Stimulated activated CD8-positive, alpha-beta memory T cell treated with anti-CD3 and anti-CD28 coated beads, Interleukin-4, amount 100 ng/mL, for 1 hour (primary cell): ENCODE measurements around the gene FTMT.
"Not testable (repeated sequence)": the region's sequence is repeated elsewhere in the genome, so short reads cannot be mapped to it uniquely, and the experiment has no call there.

Experiments used
- DNase-seq, 2 donors: peaks; one replicate each; pipeline ENCODE4 v3.0.0-alpha.2; 2020; ENCODE audit warnings: low read depth in 2 of 2, low spot score in 1 of 2

FTMT gene

DNA sequence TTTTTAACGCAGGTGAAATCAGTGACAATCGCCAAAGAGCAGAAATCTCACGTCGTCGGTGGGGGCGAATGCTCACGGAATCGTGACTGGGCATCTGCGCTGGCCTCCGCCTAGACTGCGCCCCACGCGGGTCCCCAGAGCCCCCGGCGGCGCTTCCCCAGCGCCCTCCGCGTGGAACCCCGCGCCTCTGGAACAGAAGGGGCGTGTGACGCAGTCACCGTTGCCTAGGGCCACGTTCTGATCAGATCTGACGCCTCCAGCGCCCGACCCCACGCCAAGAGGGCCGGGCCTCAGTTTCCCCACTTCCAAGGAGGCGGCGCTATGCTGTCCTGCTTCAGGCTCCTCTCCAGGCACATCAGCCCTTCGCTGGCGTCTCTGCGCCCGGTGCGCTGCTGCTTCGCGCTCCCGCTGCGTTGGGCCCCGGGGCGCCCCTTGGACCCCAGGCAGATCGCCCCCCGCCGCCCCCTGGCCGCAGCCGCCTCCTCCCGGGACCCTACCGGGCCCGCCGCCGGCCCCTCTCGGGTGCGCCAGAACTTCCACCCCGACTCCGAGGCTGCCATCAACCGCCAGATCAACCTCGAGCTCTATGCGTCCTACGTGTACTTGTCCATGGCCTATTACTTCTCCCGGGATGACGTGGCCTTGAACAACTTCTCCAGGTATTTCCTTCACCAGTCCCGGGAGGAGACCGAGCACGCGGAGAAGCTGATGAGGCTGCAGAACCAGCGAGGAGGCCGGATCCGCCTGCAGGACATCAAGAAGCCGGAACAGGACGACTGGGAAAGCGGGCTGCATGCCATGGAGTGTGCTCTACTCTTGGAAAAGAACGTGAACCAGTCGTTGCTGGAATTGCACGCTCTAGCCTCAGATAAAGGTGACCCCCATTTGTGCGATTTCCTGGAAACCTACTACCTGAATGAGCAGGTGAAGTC lies at the start of gene FTMT:
TSS of gene FTMT (plus strand) at position 240 of the 932 bp plus-strand sequence. CDS start at position 322, 82 bp downstream.
- DNase-seq = no peak

DNA sequence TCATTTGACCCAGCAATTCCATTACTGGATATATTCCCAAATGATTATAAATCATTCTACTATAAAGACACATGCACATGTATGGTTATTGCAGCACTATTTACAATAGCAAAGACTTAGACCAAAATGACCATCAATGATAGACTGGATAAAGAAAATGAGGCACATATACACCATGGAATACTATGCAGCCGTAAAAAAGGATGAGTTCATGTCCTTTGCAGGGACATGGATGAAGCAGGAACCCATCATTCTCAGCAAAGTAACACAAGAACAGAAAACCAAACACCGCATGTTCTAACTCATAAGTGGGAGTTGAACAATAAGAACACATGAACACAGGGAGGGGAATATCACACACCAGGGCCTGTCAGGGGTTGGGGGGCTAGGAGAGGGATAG lies 46.4 kb upstream of the FTMT start:
- not testable (repeated sequence) for DNase-seq

DNA sequence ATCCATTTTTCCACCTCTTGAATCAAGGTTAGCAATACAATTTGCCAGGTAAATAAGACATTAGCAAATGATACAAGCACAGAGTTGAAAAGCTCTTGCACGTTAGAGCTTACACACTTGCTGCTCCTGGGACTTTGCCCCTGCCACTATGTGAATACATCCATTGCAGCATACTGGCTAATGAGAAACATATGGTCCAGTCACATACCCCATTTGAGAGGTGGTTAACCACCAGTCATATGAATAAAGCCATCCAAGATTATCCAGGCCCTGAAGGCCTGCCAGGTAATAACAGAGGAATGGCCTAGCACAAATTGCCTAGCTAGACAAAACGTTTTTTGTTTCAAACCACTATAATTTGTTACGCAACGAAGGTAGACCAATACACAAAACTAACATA lies 45.8 kb upstream of the FTMT start:
- DNase-seq = no peak

- no peak for DNase-seq
These were observed 35.5 kb upstream of the FTMT start for GRCh38 chr5:121816164-121816563.

DNA sequence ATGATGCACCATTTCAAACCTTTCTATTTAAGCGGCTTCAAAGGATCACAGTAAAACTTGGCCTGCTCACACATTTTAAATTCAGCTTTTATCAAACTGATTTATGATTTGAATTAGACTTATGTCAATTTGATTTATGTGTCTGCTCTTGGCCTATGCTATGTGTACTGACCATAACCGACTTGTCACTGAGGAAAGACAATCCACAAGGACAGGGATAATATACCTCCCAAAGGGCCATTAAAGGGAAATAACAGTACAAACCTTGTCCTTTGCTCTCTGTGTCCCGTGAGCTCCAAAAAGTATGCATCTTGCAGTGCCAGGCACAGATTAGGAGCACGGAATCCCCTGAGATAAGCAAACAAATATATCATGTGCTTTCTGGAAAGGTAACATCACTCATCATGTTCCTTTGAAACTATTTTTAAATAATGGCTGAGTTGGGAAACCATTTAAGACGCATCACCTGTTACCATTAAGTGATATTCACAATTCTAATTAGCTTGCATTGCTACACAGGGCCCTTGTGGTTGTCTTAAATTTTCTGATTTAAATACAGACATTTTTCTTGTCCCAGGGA lies 31.9 kb upstream of the FTMT start:
- DNase-seq = no peak

DNA sequence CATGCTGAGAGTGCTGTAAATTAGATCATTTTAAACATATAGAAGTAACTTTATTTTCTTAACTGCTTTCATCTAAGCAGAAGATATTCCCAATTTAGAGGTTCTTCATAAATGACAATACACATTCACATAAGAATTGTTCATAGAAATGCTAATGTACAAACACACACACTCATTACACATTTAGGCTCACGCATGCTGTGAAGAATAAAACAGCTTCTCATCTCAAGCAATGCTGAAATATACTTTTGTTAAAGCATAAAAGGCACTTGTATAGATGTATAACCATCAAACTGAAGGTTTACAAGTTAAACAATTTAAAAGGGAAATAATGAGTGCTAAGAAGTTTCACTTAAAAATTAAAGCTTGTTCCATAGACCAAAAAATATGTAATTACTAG lies 18.1 kb upstream of the FTMT start:
- no peak for DNase-seq

GRCh38 chr5:121834021-121834420 lies 17.7 kb upstream of the FTMT start:
- DNase-seq = no peak

DNA sequence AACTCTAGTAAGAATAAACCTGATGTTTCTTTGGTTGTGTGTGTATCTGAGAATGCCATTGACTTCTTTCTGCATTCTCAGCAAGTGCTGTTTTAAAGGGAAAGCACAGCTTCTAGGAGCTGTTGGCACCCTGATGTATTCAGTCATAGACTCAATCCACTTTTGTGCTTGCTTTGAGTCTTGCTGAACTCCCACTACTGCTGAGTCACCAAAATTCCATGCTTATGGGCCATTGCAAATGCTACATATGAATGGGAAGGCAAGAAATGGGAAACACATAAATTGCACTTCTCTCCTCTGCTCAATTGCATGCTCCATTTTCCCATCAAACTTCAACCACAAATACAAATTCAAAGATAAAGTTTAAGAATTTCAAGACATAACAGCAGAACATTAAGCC lies 9.8 kb upstream of the FTMT start:
- DNase-seq = no peak

DNA sequence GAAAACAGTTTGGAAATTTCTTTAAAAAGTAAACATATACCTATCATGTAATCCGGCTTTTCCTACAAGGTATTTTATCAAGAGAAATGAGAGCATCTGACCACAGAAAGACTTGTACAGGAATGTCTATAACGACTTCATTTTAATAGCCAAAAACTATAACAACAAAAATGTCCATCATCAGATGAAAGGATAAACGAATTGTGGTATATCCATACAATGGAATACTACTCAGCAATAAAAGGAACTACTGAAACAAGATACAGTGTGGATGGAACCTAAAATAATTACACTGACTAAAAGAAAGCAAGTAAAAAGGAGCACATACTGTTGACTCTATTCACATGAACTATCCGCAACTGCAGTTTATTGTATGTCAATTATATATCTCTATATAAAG lies 1.4 kb upstream of the FTMT start:
- no peak for DNase-seq

DNA sequence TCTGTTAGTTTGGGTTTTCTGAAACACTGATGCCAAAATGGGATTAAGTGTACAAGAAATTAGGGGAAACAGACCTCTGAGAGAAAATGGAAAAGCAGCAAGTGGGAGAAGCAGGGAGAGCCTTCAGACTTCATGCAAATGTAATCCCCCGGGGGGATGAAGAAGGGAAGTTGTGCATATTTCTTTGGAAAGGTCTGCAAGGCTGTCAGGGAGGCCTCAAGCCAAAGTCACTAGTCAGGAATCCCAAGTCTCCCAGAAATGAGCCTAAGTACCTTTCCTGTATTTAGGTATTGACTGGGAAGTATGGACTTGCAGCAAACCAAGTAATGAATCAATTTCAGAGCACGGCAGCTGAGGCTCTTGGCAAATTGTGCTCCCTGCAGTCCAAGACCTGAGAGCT lies 2.2 kb downstream of the FTMT start:
- DNase-seq = no peak

GRCh38 chr5:121862801-121863200 lies 11.1 kb downstream of the FTMT start:
- DNase-seq = no peak

GRCh38 chr5:121863753-121864285 lies 12.1 kb downstream of the FTMT start:
- DNase-seq = no peak

GRCh38 chr5:121867403-121867802 lies 15.7 kb downstream of the FTMT start:
- no peak for DNase-seq

GRCh38 chr5:121870489-121870888 lies 18.8 kb downstream of the FTMT start:
- DNase-seq = no peak

GRCh38 chr5:121872856-121873255 lies 21.2 kb downstream of the FTMT start:
- DNase-seq = no peak

DNA sequence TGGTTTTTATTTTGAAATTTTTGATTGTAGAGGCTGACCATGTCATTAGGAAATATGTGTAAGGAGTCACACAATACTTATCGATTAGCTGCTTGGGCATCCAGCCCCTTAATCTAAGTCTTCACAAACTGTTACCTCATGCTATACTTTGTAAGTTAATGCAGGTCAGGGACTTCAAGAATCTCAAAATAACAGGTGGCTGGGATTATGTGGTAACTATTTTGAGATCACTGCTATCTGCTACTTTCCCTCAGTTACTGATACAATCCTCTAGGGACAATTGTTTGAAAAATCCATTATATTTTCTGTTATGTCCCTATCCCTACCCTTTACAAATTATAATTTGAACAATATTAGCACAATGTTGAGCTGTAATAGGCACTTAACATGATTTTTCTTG lies 21.7 kb downstream of the FTMT start:
- DNase-seq = no peak

- no peak for DNase-seq
These were observed 33.9 kb downstream of the FTMT start for GRCh38 chr5:121885630-121886029.

DNA sequence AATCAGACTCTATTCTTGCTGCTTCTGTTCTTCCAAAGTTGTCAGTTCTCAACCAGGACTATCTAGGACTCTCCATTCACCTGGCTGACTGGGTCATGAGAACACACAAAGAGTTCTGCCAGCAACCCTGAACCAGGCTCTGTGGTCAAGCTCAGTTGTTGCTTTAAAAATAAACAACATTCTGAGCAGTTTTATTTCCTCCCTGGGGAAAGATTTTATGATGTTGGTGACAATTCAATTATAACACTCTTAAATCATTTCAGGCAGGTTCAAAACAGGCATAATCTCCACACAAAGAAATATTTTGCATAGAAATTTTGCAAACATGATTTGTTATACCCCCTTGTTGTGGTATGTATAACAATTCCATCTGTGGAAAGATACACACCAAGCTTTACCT lies 36.0 kb downstream of the FTMT start:
- DNase-seq = no peak

DNA sequence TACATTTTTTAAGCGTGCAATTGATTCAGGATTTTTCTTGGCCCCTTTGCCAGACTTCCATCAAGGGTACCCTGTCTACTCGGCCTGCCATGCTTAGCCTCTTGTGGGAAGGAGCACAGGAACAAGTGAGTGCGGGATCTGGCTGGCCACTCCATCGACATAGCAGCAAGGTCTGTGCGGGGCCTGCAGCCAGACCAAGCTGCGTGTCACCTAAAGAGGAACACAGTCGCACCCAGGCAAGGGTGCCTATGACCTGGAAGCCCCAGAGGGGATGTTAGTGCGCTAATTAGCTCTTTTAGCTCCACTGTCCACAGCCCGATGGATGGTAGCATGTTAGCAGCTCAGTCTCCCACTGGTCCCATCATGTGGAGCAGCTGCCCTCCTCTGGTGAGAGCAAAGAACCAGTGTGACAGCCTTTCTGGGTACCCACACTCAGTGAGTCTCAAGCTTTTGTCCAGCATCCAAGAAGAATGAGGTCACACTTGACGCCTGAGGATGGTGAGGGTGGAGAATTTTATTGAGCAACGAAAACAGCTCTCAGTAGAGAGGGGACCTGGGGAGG lies 38.7 kb downstream of the FTMT start:
- DNase-seq = no peak

DNA sequence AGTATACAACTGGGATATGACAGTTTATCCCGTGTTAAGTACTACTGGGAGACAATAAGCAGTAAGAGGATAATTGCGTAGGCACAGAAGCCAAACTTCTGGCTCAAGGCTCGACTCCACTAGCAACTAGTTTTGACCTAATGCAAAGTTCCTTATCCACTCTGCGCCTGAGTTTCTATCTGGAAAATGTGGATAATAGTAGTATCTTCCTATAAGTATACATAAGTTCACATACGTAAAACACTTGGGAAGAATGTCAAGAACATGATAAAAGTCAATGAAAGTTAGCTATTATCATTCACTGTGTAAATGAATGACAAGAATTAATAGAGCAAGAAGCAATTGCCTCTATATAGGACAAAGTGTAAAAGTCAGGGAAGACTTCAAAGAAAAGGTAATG lies 45.7 kb downstream of the FTMT start:
- DNase-seq = no peak

- DNase-seq = no peak
These were observed 47.7 kb downstream of the FTMT start for GRCh38 chr5:121899346-121899745.
